ENCODE measurements around the gene CPT1C.
"Not testable (repeated sequence)": the region's sequence is repeated elsewhere in the genome, so short reads cannot be mapped to it uniquely, and the experiment has no call there.

CPT1C gene

DNA sequence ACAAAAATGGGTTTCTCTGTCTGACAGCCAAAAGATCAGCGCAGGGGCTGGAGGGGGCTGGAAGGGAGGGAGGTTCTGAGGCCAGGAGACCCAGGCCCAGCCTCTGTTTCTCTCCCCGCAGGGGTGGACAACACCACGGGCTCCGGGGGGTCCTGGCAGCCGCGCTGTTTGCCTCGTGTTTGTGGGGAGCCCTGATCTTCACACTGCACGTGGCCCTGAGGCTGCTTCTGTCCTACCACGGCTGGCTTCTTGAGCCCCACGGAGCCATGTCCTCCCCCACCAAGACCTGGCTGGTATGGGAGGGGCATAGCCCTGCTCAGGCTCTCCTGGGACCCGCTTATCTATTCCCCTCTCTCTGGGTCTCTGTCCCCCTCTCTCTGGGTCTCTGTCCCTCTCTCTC, 9.6 kb downstream of the CPT1C start:
- no peak overlapping the region for H3K27ac Mint-ChIP-seq
- no peaks in the 10 kb centered on the region for H3K9me3 Mint-ChIP-seq (ENCODE audit: low read depth)
- no peaks in the 10 kb centered on the region for H3K4me1 Mint-ChIP-seq (ENCODE audit: low read depth)
- H3K27me3 Mint-ChIP-seq = no peaks in the 10 kb centered on the region
- H3K4me3 Mint-ChIP-seq = no peak overlapping the region
- H3K36me3 Mint-ChIP-seq = no peaks in the 10 kb centered on the region

DNA sequence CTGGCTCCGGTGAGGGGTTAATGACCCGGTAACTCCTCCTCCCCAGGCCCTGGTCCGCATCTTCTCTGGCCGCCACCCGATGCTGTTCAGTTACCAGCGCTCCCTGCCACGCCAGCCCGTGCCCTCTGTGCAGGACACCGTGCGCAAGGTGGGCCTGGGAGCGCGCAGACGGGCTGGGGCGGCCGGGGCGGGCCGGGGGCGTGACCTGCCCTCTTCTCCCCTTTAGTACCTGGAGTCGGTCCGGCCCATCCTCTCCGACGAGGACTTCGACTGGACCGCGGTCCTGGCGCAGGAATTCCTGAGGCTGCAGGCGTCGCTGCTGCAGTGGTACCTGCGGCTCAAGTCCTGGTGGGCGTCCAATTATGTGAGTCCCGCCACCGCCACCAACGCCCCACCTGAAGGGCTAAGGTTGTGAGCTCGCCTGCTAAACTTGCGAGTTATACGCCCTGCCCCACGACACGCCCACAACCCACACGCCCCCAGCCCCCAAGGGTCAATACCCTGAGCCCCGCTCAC, 10.4 kb downstream of the CPT1C start:
- Mint-ChIP-seq H3K27me3 (no peaks in the 10 kb centered on the region), H3K4me1 (ENCODE audit: low read depth) (no peaks in the 10 kb centered on the region), H3K9me3 (ENCODE audit: low read depth) (no peaks in the 10 kb centered on the region), H3K36me3 (no peaks in the 10 kb centered on the region), H3K4me3 (no peak overlapping the region), H3K27ac (no peak overlapping the region)

DNA sequence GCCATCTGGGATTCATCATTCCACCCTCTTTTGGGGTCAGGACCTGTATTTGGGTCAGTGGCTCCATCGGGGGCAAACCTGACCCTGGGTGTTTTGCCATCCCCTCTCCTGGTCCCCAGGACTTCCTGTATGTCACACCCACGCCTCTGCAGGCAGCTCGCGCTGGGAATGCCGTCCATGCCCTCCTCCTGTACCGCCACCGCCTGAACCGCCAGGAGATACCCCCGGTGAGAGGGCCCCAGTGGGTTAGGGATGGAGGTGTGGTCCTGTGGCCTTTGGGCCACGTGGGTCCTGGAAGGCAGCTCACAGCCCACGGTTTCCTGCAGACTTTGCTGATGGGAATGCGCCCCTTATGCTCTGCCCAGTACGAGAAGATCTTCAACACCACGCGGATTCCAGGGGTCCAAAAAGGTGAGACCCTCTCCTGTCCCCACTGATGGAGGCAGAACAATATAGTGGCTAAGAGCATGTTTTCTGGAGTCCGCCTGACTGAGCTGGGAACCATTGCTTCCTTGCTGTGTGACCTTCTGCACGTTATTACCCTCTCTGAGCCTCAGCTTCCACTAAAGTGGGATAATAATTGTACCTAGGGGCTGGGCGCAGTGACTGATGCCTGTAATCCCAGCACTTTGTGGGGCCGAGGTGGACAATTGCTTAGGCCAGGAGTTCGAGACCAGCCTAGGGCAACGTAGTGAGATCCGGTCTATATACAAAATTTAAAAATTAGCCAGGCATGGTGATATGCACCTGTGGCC, 14.1 kb downstream of the CPT1C start:
- Mint-ChIP-seq H3K27ac (no peak overlapping the region), H3K36me3 (no peaks in the 10 kb centered on the region), H3K27me3 (no peaks in the 10 kb centered on the region), H3K4me1 (ENCODE audit: low read depth) (no peaks in the 10 kb centered on the region), H3K9me3 (ENCODE audit: low read depth) (no peaks in the 10 kb centered on the region), H3K4me3 (no peak overlapping the region)

DNA sequence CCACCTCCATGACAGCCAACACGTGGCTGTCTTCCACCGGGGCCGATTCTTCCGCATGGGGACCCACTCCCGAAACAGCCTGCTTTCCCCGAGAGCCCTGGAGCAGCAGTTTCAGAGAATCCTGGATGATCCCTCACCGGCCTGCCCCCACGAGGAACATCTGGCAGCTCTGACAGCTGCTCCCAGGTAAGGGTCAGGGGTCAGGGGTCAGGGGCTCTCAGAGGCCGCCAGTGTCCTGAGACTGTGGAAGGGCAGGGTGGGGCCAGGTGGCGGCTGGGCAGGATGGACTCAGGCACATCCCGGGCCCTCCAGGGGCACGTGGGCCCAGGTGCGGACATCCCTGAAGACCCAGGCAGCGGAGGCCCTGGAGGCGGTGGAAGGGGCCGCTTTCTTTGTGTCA, 15.0 kb downstream of the CPT1C start:
- Mint-ChIP-seq H3K27ac (no peak overlapping the region), H3K4me3 (no peak overlapping the region), H3K36me3 (no peaks in the 10 kb centered on the region), H3K27me3 (no peaks in the 10 kb centered on the region), H3K4me1 (ENCODE audit: low read depth) (no peaks in the 10 kb centered on the region), H3K9me3 (ENCODE audit: low read depth) (no peaks in the 10 kb centered on the region)

DNA sequence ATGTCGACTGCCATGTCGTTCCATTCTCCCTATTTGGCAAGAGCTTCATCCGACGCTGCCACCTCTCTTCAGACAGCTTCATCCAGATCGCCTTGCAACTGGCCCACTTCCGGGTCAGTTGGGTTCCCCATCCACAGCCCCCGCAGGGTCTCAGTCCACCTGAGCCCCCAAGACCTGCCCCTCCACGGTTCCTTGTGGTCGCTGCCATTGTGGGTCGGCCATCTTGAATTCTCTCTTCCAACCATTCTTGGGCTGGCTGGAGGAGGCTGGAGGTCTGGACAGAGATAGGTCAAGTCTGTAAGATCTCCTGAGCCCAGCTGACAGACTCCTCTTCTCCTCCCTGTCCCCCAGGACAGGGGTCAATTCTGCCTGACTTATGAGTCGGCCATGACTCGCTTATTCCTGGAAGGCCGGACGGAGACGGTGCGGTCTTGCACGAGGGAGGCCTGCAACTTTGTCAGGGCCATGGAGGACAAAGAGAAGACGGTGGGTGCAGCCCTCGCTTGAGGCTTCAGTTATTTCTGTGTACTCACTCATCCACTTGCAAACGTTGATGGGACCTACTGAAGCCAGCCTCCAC, 19.5 kb downstream of the CPT1C start:
- Mint-ChIP-seq H3K4me3 (no peak overlapping the region), H3K4me1 (ENCODE audit: low read depth) (no peaks in the 10 kb centered on the region), H3K27me3 (no peaks in the 10 kb centered on the region), H3K27ac (no peak overlapping the region), H3K36me3 (no peaks in the 10 kb centered on the region), H3K9me3 (ENCODE audit: low read depth) (no peaks in the 10 kb centered on the region)

DNA sequence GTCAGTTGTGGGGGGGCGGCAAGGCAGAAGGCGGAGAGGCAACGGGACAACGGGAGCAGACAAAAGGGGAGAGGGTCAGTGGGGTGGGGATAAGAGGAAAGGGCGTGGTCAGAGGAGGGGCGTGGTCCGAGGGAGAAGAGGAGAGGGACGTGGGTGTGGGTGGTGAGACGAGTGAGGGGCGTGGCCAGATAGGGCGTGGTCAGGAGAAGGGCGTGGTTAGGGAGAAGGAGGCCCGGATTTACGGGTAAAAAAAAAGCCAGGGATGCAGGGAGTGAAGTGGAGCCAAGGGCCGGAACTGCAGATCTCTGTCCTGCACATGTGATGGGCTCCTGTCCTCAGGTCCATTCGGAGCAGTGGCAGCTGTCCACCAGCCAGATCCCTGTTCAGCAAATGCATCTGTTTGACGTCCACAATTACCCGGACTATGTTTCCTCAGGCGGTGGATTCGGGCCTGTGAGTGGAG, 21.5 kb downstream of the CPT1C start:
- no peaks in the 10 kb centered on the region for H3K9me3 Mint-ChIP-seq (ENCODE audit: low read depth)
- H3K4me1 Mint-ChIP-seq (ENCODE audit: low read depth) = peaks cover 6% of the 10 kb centered on the region
- no peaks in the 10 kb centered on the region for H3K27me3 Mint-ChIP-seq
- H3K27ac Mint-ChIP-seq = no peak overlapping the region
- no peaks in the 10 kb centered on the region for H3K36me3 Mint-ChIP-seq
- no peak overlapping the region for H3K4me3 Mint-ChIP-seq

DNA sequence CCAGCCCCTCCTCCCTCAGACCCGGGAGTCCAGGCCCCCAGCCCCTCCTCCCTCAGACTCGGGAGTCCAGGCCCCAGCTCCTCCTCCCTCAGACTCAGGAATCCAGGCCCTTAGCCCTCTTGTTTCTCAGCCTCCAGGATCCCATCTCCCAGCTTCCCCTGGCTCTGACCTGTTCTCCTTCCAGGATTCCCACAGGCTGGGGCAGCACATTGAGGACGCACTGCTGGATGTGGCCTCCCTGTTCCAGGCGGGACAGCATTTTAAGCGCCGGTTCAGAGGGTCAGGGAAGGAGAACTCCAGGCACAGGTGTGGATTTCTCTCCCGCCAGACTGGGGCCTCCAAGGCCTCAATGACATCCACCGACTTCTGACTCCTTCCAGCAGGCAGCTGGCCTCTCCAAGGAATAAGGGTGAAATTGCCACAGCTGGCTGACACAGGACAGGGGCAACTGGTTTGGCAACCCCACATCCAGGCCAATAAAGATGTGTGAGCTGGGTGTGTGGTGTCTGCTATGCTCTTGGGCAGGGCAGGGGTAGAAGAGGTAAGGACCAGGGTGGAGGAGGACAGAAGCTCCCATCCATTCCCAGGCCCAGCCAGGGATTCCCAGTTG, 22.4 kb downstream of the CPT1C start:
- Mint-ChIP-seq H3K27me3 (no peaks in the 10 kb centered on the region), H3K4me3 (no peak overlapping the region), H3K27ac (no peak overlapping the region), H3K36me3 (no peaks in the 10 kb centered on the region), H3K9me3 (ENCODE audit: low read depth) (no peaks in the 10 kb centered on the region), H3K4me1 (ENCODE audit: low read depth) (peaks cover 10% of the 10 kb centered on the region)

DNA sequence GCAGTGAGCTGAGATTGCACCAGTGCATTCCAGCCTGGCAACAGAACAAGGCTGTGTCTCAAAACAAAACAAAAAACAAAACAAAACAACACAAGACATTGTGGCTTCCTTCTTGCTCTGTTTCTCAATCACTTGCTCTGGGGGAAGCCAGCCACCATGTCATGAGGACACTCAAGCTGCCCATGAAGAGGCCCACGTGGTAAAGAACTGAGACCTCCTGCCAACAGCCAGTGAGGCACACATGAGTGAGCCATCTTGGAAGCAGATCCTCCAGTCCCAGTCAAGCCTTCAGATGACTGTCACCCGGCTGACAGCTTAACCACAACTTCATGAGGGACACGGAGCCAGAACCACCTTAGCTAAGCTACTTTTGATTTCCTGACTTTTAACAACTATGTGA, 25.2 kb downstream of the CPT1C start:
- no peaks in the 10 kb centered on the region for H3K36me3 Mint-ChIP-seq
- no peak overlapping the region for H3K4me3 Mint-ChIP-seq
- no peaks in the 10 kb centered on the region for H3K27me3 Mint-ChIP-seq
- H3K9me3 Mint-ChIP-seq (ENCODE audit: low read depth) = no peaks in the 10 kb centered on the region
- peaks cover 12% of the 10 kb centered on the region for H3K4me1 Mint-ChIP-seq (ENCODE audit: low read depth)
- H3K27ac Mint-ChIP-seq = peak overlapping the region; percentile 41

DNA sequence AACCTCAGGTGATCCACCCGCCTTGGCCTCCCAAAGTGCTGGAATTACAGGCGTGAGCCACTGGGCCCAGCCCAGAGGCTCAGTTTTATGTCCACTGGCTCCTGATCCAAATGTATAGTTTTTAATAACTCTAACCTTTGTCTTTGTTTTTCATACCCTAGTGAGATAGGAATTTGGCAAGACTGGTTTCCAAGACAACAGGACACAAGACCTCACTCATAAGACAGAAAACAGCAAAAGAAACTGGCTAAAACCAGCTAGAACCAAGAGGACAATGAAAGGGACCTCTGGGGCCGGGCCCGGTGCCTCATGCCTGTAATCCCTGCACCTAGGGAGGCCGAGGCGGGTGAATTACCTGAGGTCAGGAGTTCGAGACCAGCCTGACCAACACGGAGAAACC, 27.6 kb downstream of the CPT1C start:
- H3K4me3 Mint-ChIP-seq = peak overlapping the region; percentile 96

DNA sequence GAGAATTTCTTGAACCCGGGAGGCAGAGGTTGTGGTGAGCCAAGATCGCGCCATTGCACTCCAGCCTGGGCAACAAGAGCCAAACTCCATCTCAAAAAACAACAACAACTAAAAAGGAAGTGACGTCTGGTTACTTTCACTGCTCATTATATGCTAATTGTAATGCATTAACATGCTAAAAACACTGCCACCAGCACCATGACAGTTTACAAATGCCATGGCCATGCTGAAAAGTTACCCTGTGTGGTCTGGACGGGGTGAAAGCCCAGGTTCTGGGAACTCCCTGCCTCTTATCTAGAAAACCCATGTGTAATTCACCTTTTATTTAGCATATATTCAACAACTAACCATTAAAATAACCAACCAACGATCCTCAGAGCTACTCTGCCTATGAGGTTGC, 28.1 kb downstream of the CPT1C start:
- H3K9me3 Mint-ChIP-seq (ENCODE audit: low read depth) = no peaks in the 10 kb centered on the region
- peak overlapping the region; percentile 54 for H3K4me3 Mint-ChIP-seq
- peaks cover 6% of the 10 kb centered on the region for H3K36me3 Mint-ChIP-seq
- peaks cover 14% of the 10 kb centered on the region for H3K4me1 Mint-ChIP-seq (ENCODE audit: low read depth)
- no peaks in the 10 kb centered on the region for H3K27me3 Mint-ChIP-seq
- H3K27ac Mint-ChIP-seq = peak overlapping the region; percentile 22

More for the DNA sequence above, 27.6 kb downstream of the CPT1C start:
- Mint-ChIP-seq H3K9me3 (ENCODE audit: low read depth) (no peaks in the 10 kb centered on the region), H3K27ac (no peak overlapping the region), H3K27me3 (no peaks in the 10 kb centered on the region), H3K4me1 (ENCODE audit: low read depth) (peaks cover 14% of the 10 kb centered on the region), H3K36me3 (peaks cover 6% of the 10 kb centered on the region)

DNA sequence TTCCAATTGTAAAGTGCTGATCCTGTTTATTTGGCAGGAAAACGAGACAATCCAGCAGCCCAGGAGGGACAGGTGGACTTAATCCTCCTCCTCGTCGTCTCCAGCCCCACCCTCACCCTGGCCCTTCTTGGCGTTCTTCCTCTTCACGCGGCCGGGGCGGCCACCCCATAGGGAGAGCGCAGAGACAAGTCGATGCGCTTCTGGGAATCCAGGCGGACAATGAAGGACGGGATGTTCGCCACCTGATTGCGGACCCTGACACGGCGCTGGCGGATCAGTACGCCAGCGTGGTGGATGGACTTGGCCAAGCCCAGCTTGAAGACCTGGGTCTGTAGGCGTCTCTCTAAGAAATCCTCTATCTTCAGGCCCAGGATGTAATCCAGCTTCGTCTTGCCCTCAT, 28.5 kb downstream of the CPT1C start:
- Mint-ChIP-seq H3K4me1 (ENCODE audit: low read depth) (peaks cover 14% of the 10 kb centered on the region), H3K27ac (peak overlapping the region; percentile 22), H3K4me3 (peak overlapping the region; percentile 54)
- not testable (repeated sequence) for H3K36me3 Mint-ChIP-seq; H3K27me3 Mint-ChIP-seq; H3K9me3 Mint-ChIP-seq (ENCODE audit: low read depth)

DNA sequence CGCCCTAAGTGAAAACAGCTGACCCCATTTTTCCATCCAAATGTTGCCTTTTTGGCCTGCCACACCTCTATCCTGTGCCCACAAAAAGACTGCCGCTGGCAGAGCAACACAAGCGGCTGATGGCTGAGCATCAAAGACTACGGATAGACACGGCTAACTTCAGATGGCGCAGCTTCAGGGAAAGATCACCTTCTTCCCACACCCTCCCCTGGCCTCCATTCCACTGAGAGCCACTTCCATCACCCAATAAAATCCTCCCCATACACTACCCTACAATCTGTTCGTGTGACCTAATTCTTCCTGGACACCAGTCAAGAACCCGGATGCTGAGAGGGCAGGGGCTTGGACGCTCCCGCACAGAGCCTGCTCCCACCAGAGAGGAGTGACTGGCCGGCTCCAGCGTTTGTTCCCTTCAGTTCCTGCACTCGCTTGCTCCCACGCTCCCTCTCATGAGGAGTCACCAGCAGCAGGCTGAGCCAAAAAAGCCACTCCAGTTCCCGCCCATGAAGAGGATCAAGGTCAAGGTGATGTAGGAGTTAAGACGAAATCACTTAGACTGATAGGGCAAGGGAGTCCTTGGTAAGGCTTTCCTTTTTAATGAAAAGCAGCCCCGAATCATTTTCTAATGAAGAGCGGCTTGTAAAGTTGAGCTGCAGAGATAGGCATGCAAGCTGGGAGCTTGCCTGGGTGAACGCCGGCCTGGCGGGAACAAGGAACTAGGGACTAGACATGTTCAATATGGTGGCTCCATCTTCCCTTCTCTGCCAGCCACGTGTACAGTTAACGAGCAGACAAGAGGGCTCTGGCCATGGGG, 36.5 kb downstream of the CPT1C start:
- no peaks in the 10 kb centered on the region for H3K27me3 Mint-ChIP-seq
- peaks cover 4% of the 10 kb centered on the region for H3K36me3 Mint-ChIP-seq
- H3K27ac Mint-ChIP-seq = no peak overlapping the region
- no peaks in the 10 kb centered on the region for H3K9me3 Mint-ChIP-seq (ENCODE audit: low read depth)
- no peak overlapping the region for H3K4me3 Mint-ChIP-seq
- no peaks in the 10 kb centered on the region for H3K4me1 Mint-ChIP-seq (ENCODE audit: low read depth)

DNA sequence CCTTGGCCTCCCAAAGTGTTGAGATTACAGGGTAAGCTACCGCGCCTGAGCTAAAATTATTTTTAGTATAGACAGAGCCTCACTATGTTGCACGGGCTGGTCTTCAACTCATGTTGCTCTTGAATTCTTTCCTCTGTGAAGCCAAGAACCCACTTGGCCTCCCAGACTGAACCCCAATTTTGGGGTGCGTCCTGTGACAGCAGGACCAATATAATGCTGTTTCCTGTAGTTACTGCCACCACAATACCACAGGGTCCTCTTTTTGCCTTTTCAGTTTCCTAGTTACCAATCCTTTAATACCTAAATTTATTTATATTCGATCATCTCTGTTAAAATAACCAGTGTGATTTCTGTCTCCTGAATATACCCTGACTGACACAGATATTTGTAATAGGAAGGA, 39.2 kb downstream of the CPT1C start:
- Mint-ChIP-seq H3K4me3 (no peak overlapping the region), H3K9me3 (ENCODE audit: low read depth) (no peaks in the 10 kb centered on the region), H3K4me1 (ENCODE audit: low read depth) (no peaks in the 10 kb centered on the region), H3K27me3 (no peaks in the 10 kb centered on the region), H3K27ac (no peak overlapping the region), H3K36me3 (no peaks in the 10 kb centered on the region)

DNA sequence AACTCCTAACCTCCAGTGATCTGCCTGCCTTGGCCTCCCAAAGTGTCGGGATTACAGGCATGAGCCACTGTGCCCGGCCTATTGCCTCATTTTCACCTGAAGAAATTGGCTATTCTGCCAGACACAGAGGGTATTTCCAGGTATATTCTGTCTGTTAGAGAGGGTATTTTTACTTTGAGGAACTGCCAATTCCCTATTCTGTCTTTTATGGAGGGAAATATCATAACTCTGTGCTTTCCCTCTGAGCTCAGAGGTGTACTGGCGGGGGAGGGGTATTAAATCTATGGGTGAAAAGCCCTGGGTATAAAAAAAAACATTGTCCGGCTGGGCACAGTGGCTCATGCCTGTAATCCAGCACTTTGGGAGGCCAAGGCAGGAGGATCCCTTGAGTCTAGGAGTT, 47.4 kb downstream of the CPT1C start:
- Mint-ChIP-seq H3K36me3 (no peaks in the 10 kb centered on the region), H3K27me3 (no peaks in the 10 kb centered on the region), H3K4me3 (no peak overlapping the region), H3K27ac (no peak overlapping the region), H3K9me3 (ENCODE audit: low read depth) (no peaks in the 10 kb centered on the region), H3K4me1 (ENCODE audit: low read depth) (peaks cover 5% of the 10 kb centered on the region)

DNA sequence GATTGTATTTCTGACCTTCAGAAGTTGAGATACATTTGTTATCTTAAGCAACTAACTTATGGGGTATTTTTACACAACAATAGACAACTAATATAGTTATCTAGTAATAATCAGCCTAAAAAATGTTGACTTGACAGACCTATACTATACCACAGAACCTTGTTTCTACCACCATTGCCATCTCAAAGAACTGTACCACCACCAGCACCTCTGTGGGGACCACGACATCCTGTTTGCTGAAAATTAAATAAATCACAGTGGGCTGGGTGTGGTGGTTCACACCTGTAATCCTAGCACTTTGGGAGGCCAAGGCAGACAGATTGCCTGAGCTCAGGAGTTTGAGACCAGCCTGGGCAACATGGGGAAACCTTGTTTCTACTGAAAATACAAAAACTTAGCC, 48.2 kb downstream of the CPT1C start:
- Mint-ChIP-seq H3K4me1 (ENCODE audit: low read depth) (peaks cover 5% of the 10 kb centered on the region), H3K36me3 (no peaks in the 10 kb centered on the region), H3K27ac (no peak overlapping the region), H3K27me3 (no peaks in the 10 kb centered on the region), H3K4me3 (no peak overlapping the region), H3K9me3 (ENCODE audit: low read depth) (no peaks in the 10 kb centered on the region)
